Small intestine (tissue), 7 donors: ENCODE data around the gene HCST. TPM values are rescaled to one million over a fixed set of nuclear protein-coding genes. Genes with fewer than 3 reads are reported as not detected.

ENCODE experiments used
- DNase-seq, 2 donors: peaks; one replicate each; pipeline versions ENCODE4 v3.0.0 to v3.0.0-alpha.2; 2013
- FAIRE-seq: peaks from 2 replicates; lab custom pipeline; 2012; peaks lifted over from hg19 to GRCh38; lab: Jason Lieb, UNC
- H3K27ac ChIP-seq, 3 donors: one replicate each; pipeline ENCODE4 v1.5.1; 2013; ENCODE audit warnings: low read length in 2 of 3, mild to moderate bottlenecking in 2 of 3, control low read depth in 1 of 3, inconsistent platforms in 1 of 3, low read depth in 1 of 3, moderate library complexity in 1 of 3
- H3K27me3 ChIP-seq, 3 donors: one replicate each; pipeline ENCODE4 v1.6.1; 2013; ENCODE audit warnings: low read length in 3 of 3, inconsistent platforms in 1 of 3; ENCODE audit not compliant: control insufficient read depth in 3 of 3, insufficient read depth in 3 of 3
- H3K36me3 ChIP-seq, 3 donors: one replicate each; pipeline ENCODE4 v1.6.1; 2013; ENCODE audit warnings: low read length in 3 of 3, inconsistent platforms in 1 of 3, low read depth in 1 of 3, mild to moderate bottlenecking in 1 of 3, moderate library complexity in 1 of 3; ENCODE audit not compliant: control insufficient read depth in 3 of 3, insufficient read depth in 2 of 3
- H3K4me1 ChIP-seq, 3 donors: one replicate each; pipeline ENCODE4 v1.6.1; 2013; ENCODE audit warnings: low read length in 2 of 3, inconsistent platforms in 1 of 3, low read depth in 1 of 3, mild to moderate bottlenecking in 1 of 3, moderate library complexity in 1 of 3; ENCODE audit not compliant: control insufficient read depth in 3 of 3, insufficient read depth in 2 of 3
- H3K4me3 ChIP-seq, 3 donors: one replicate each; pipeline ENCODE4 v1.5.1; 2013; ENCODE audit warnings: low read length in 3 of 3, control low read depth in 1 of 3, inconsistent platforms in 1 of 3, low read depth in 1 of 3, mild to moderate bottlenecking in 1 of 3, moderate library complexity in 1 of 3
- H3K9me3 ChIP-seq, 2 donors: one replicate each; pipeline ENCODE4 v1.6.1; 2013; ENCODE audit warnings: low read depth in 1 of 2, low read length in 1 of 2; ENCODE audit not compliant: control insufficient read depth in 2 of 2, insufficient read depth in 1 of 2
- WGBS, 3 donors: extraction: QIAGEN DNeasy Blood & Tissue Kit; methylation state at CpG; one replicate each; pipeline ENCODE4 v1.1.7; 2013; 5-methylcytosine and 5-hydroxymethylcytosine counted together
- polyA plus RNA-seq, 4 donors: library from polyadenylated mRNA; stranded (reverse) in 3 of 4; unstranded in 1 of 4; fragments of 200-250 nt in 3 of 4; fragments of 120-200 nt in 1 of 4; gene quantifications; one replicate each; pipeline versions ENCODE4 v1.2.1 to v1.2.3, GENCODE V29; 2013
- donor health status: healthy with polysubstance abuse.
- donor health status: control.
- donor health status: control.
- donor health status: Bipolar disorder and iron deficiency.
- donor health status: healthy.

HCST gene
- polyA plus RNA-seq, 4 donors = 2.7 to 17.6 (median 11.0) TPM

DNA sequence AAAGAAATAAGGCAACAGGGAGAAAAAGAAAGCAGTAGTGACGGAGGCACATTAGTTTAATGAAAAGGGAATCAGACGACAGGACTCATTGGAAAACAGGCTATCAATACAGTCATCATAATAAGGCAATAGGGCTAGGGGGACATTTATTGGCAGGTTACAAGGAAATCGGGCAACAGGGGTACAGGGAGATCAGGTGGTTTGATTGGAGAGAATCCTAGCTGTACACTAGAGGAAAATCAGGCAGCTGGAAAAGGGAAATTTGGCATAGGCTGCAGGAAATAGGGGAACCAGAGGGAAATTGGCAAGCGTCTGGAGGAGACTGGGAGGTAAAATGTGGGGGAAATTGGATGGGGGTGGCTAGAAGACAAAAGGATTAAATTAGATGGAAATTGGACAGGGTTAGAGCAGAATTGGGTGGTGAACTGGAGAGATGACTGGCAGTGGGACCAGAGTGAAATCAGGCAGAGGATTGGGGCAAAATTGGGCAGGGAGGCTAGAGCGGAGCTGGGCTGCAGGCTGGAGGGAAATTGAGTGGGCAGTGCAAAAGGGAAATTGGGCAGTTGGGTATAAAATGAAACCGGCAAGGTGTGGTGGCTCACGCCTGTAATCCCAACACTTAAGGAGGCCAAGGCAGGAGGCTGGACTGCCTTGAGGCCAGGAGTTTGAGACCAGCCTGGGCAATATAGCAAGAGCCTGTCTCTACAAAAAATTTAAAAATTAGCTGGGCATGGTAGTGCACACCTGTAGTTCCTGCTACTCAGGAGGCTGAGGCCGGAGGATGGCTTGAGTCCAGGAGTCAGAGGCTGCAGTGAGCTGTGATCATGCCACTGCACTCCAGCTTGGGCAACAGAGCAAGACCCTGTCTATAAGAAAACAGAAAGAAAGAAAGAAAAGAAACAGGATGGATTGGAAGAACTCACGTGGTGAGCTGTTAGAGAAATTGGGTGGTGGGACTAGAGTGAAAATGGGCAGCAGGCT lies 41.3 kb downstream of the HCST start:
- FAIRE-seq (no peak), DNase-seq (no peak)
- WGBS, 3 donors = 83 to 88% (median 85%) methylated on average over 9 of the region's 9 CpGs
- peaks cover 2 to 32% (median 4%) of the 10 kb centered on the region in 3 donors for H3K36me3 ChIP-seq
- no peaks in the 10 kb centered on the region for H3K27me3 ChIP-seq
- H3K27ac ChIP-seq = no peak overlapping the region
- peaks cover 0 to under 1% (median 0%) of the 10 kb centered on the region in 3 donors for H3K4me1 ChIP-seq
- no peak overlapping the region for H3K4me3 ChIP-seq
- H3K9me3 ChIP-seq = no peaks in the 10 kb centered on the region

DNA sequence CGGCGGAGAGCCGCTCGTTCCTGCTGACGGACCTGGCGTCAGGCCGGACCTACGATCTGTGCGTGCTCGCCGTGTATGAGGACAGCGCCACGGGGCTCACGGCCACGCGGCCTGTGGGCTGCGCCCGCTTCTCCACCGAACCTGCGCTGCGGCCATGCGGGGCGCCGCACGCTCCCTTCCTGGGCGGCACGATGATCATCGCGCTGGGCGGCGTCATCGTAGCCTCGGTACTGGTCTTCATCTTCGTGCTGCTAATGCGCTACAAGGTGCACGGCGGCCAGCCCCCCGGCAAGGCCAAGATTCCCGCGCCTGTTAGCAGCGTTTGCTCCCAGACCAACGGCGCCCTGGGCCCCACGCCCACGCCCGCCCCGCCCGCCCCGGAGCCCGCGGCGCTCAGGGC lies 42.2 kb downstream of the HCST start:
- H3K27me3 ChIP-seq = no peaks in the 10 kb centered on the region
- no peaks in the 10 kb centered on the region for H3K4me1 ChIP-seq
- H3K9me3 ChIP-seq = no peaks in the 10 kb centered on the region
- H3K27ac ChIP-seq = no peak overlapping the region
- no peak for FAIRE-seq
- WGBS, 3 donors = 83 to 92% (median 88%) methylated on average over 48 to 52 of the region's 52 CpGs
- H3K36me3 ChIP-seq = peaks cover 2 to 28% (median 4%) of the 10 kb centered on the region in 3 donors
- no peak for DNase-seq
- H3K4me3 ChIP-seq = no peak overlapping the region

DNA sequence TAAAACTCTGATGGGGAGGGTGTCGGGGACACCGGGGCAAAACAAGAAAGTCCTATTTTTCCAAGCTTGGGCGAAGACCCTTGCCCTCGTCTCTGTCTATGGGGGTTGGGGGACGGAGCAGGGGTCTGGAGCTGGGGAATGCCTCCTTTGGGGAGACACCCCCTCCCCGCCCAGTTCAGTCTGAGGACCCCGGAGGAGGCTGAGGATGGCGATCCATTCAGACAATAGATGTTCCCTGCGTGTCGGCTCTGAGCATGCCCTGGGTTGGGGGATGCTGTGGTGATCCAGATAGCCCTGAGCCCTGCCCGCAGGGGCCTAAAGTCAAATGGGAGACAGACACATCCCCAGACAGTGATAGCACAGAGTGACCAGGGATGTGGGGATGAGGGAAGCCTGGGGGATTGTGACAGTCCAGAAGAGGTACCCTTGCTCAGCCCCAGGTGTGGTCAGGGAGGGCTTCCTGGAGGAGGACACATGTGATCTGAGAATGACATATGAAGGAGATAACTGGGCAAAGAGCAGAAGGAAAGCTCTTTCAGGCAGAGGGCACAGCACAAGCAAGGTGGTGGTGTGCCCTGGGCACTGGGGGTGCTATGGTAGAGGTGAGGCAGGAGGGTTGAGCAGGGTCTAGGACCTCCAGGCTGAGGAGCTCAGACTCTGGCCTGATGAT lies 42.9 kb downstream of the HCST start:
- Histone ChIP-seq H3K36me3 (peaks cover 0 to 23% (median 2%) of the 10 kb centered on the region in 3 donors), H3K4me1 (no peaks in the 10 kb centered on the region), H3K27ac (no peak overlapping the region), H3K4me3 (no peak overlapping the region), H3K9me3 (no peaks in the 10 kb centered on the region), H3K27me3 (no peaks in the 10 kb centered on the region)
- WGBS, 3 donors = 92 to 96% (median 94%) methylated on average over 11 of the region's 11 CpGs
- DNase-seq (no peak), FAIRE-seq (no peak)

DNA sequence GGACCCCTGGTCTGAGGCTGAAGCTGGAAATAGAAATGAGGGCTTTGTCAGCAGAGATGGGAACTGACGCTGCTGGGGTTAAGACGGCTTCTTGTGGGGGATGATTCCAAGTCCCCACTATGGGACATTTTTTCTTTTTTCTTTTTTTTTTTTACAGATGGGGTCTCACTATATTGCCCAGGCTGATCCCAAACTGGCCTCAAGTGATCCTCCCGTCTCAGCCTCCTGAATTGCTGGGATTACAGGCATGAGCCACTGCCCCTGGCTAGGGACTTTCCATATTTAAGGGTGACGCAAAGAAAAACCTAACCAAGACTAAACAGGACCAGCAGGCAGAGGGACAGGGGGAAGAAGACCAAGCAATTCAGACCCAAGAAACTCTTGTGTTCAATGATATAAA lies 43.9 kb downstream of the HCST start:
- no peaks in the 10 kb centered on the region for H3K27me3 ChIP-seq
- no peak for DNase-seq
- H3K4me1 ChIP-seq = no peaks in the 10 kb centered on the region
- H3K36me3 ChIP-seq = peaks cover 0 to 18% (median 0%) of the 10 kb centered on the region in 3 donors
- H3K27ac ChIP-seq = no peak overlapping the region
- FAIRE-seq = no peak
- no peaks in the 10 kb centered on the region for H3K9me3 ChIP-seq
- H3K4me3 ChIP-seq = no peak overlapping the region
- WGBS, 3 donors = 91 to 93% (median 92%) methylated on average over 4 of the region's 4 CpGs

DNA sequence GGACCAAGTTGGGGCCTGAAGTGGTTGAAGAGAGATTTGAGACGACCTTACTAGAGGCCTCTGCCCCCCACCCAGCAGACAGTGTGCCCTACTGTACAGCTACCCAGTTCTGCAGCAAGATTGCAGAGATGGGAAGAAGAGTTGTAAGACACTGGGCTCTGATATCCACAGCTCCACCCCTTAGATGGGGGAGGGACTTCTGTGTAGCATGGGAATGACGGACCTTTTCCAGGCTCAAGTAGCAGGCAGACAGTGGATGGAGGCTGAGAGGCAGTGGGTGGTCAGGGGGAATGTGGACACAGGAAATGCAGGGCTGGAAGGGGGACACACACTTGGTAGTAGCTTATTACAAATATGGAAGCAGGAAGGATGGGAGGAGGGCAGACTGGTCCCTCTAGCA lies 46.8 kb downstream of the HCST start:
- FAIRE-seq (no peak), DNase-seq (no peak)
- Histone ChIP-seq H3K4me3 (no peak overlapping the region), H3K27ac (no peak overlapping the region), H3K27me3 (no peaks in the 10 kb centered on the region), H3K9me3 (no peaks in the 10 kb centered on the region), H3K4me1 (no peaks in the 10 kb centered on the region), H3K36me3 (peaks cover 0 to 13% (median 0%) of the 10 kb centered on the region in 3 donors)
- WGBS, 3 donors = 16 to 32% (median 20%) methylated on average over 2 of the region's 2 CpGs

Other genes starting within 250 kb of the HCST start
- gene UPK1A, start 236.0 kb upstream of the HCST start, polyA plus RNA-seq = under 1 TPM in 1 of 4 donors, not detected in 3; 0.07 TPM
- under 1 TPM in 2 of 4 donors, not detected in 2; 0.22 to 0.35 TPM for gene ZBTB32, start 198.0 kb upstream of the HCST start, polyA plus RNA-seq
- gene KMT2B, start 184.5 kb upstream of the HCST start, polyA plus RNA-seq = 10 to 100 TPM; 21.6 to 47.9 (median 26.3) TPM
- 10 to 100 TPM in 3 of 4 donors, 1 to 10 TPM in 1; 4.3 to 17.8 (median 12.1) TPM for gene IGFLR1, start 160.1 kb upstream of the HCST start, polyA plus RNA-seq
- gene U2AF1L4, start 157.1 kb upstream of the HCST start, polyA plus RNA-seq = 10 to 100 TPM; 14.6 to 99.7 (median 34.7) TPM
- gene PSENEN, start 156.9 kb upstream of the HCST start, polyA plus RNA-seq = 10 to 100 TPM; 59.7 to 95.9 (median 70.1) TPM
- gene LIN37, start 154.0 kb upstream of the HCST start, polyA plus RNA-seq = 10 to 100 TPM in 3 of 4 donors, 1 to 10 TPM in 1; 9.6 to 58.6 (median 26.7) TPM
- 10 to 100 TPM in 2 of 4 donors, 1 to 10 TPM in 2; 2.0 to 41.7 (median 11.5) TPM for gene HSPB6, start 145.5 kb upstream of the HCST start, polyA plus RNA-seq
- 10 to 100 TPM in 2 of 4 donors, 1 to 10 TPM in 2; 1.8 to 15.0 (median 6.2) TPM for gene PROSER3, start 144.4 kb upstream of the HCST start, polyA plus RNA-seq
- gene ARHGAP33, start 127.0 kb upstream of the HCST start, polyA plus RNA-seq = 10 to 100 TPM in 1 of 4 donors, 1 to 10 TPM in 3; 1.1 to 16.2 (median 5.0) TPM
- under 1 TPM in 2 of 4 donors, not detected in 2; 0.24 to 0.54 TPM for gene PRODH2, start 89.7 kb upstream of the HCST start, polyA plus RNA-seq
- under 1 TPM in 2 of 4 donors, not detected in 2; 0.06 to 0.52 TPM for gene NPHS1, start 50.0 kb upstream of the HCST start, polyA plus RNA-seq
- gene KIRREL2, start 45.6 kb upstream of the HCST start, polyA plus RNA-seq = under 1 TPM in 2 of 4 donors, not detected in 2; 0.10 to 0.62 TPM
- gene APLP1, start 34.0 kb upstream of the HCST start, polyA plus RNA-seq = 10 to 100 TPM in 1 of 4 donors, 1 to 10 TPM in 2, not detected in 1; 3.6 to 13.8 (median 4.7) TPM
- 1 to 10 TPM; 5.1 to 7.6 (median 6.4) TPM for gene NFKBID, start 2.0 kb upstream of the HCST start, polyA plus RNA-seq
- gene TYROBP, start 5.8 kb downstream of the HCST start, polyA plus RNA-seq = 100 to 1,000 TPM in 1 of 4 donors, 10 to 100 TPM in 3; 15.9 to 128 (median 63.8) TPM
- gene LRFN3, start 33.8 kb downstream of the HCST start, polyA plus RNA-seq = 10 to 100 TPM in 2 of 4 donors, 1 to 10 TPM in 2; 3.5 to 11.7 (median 8.7) TPM
- 10 to 100 TPM; 27.8 to 58.4 (median 36.4) TPM for gene SDHAF1, start 92.7 kb downstream of the HCST start, polyA plus RNA-seq
- gene SYNE4, start 106.3 kb downstream of the HCST start, polyA plus RNA-seq = 10 to 100 TPM in 1 of 4 donors, 1 to 10 TPM in 3; 3.0 to 16.0 (median 3.7) TPM
- 10 to 100 TPM; 14.3 to 19.7 (median 15.6) TPM for gene ALKBH6, start 111.7 kb downstream of the HCST start, polyA plus RNA-seq
- gene CLIP3, start 130.3 kb downstream of the HCST start, polyA plus RNA-seq = 1 to 10 TPM in 3 of 4 donors, under 1 TPM in 1; 0.45 to 7.5 (median 4.6) TPM
- gene THAP8, start 151.8 kb downstream of the HCST start, polyA plus RNA-seq = 1 to 10 TPM; 5.3 to 8.9 (median 6.6) TPM
- 1 to 10 TPM in 2 of 4 donors, under 1 TPM in 2; 0.22 to 5.0 (median 1.4) TPM for gene WDR62, start 152.4 kb downstream of the HCST start, polyA plus RNA-seq
- gene OVOL3, start 208.6 kb downstream of the HCST start, polyA plus RNA-seq = not detected
- gene POLR2I, start 212.3 kb downstream of the HCST start, polyA plus RNA-seq = 10 to 100 TPM; 46.5 to 77.5 (median 66.5) TPM
- 100 to 1,000 TPM in 3 of 4 donors, 10 to 100 TPM in 1; 75.0 to 133 (median 113) TPM for gene TBCB, start 212.9 kb downstream of the HCST start, polyA plus RNA-seq
- gene CAPNS1, start 237.5 kb downstream of the HCST start, polyA plus RNA-seq = 1,000 to 10,000 TPM in 1 of 4 donors, 100 to 1,000 TPM in 3; 600 to 1,094 (median 775) TPM
- 10 to 100 TPM in 2 of 4 donors, 1 to 10 TPM in 2; 1.3 to 26.2 (median 9.9) TPM for gene COX7A1, start 249.9 kb downstream of the HCST start, polyA plus RNA-seq